GM12875 (cell line): ENCODE measurements around the gene HDGF.

Experiments
- H3K4me3 ChIP-seq: one replicate; pipeline ENCODE4 v1.5.1; 2011; ENCODE audit warnings: low read depth, low read length, control low read depth
- CTCF ChIP-seq: IDR thresholded peaks from 2 replicates; pipeline ENCODE4 v1.5.1; 2011; ENCODE audit warnings: low read depth, mild to moderate bottlenecking, control low read depth, inconsistent platforms, low read length, moderate library complexity, borderline replicate concordance; ENCODE audit not compliant: insufficient read depth

The HDGF gene

GRCh38 chr1:156745881-156746280 lies 5.6 kb downstream of the HDGF start:
- H3K4me3 ChIP-seq, result no peak overlapping the region
- TF ChIP-seq CTCF, result no peak

- H3K4me3 ChIP-seq, result no peak overlapping the region
- no peak for TF ChIP-seq CTCF
Observed at GRCh38 chr1:156744786-156745419, 6.6 kb downstream of the HDGF start.

GRCh38 chr1:156744344-156744743 lies 7.1 kb downstream of the HDGF start:
- no peak overlapping the region for H3K4me3 ChIP-seq
- no peak for TF ChIP-seq CTCF

- H3K4me3 ChIP-seq, result no peak overlapping the region
- no peak for TF ChIP-seq CTCF
Observed at GRCh38 chr1:156743367-156744302, 7.8 kb downstream of the HDGF start.

- no peak for TF ChIP-seq CTCF
- H3K4me3 ChIP-seq, result no peak overlapping the region
Observed at GRCh38 chr1:156742801-156743200, 8.7 kb downstream of the HDGF start.

- no peak overlapping the region for H3K4me3 ChIP-seq
- no peak for TF ChIP-seq CTCF
Observed at GRCh38 chr1:156742017-156742416, 9.5 kb downstream of the HDGF start.
